CD4-positive, alpha-beta T cell treated with Interleukin-6 for 4 hours (primary cell): Measurements from ENCODE around the gene ADGRV1.
"Not testable (repeated sequence)": the region's sequence is repeated elsewhere in the genome, so short reads cannot be mapped to it uniquely, and the experiment has no call there.

ENCODE experiments used
- DNase-seq: peaks from one replicate; pipeline ENCODE4 v3.0.0-alpha.2; 2020; ENCODE audit warnings: mixed read lengths

The ADGRV1 gene

GRCh38 chr5:90915393-90915792 is 356.8 kb downstream of the ADGRV1 start:
- DNase-seq, result no peak

- no peak for DNase-seq
Measured at GRCh38 chr5:90916947-90917800, 358.6 kb downstream of the ADGRV1 start.

- no peak for DNase-seq
Measured at GRCh38 chr5:90917928-90918668, 359.5 kb downstream of the ADGRV1 start.

GRCh38 chr5:90921418-90921973 is 362.9 kb downstream of the ADGRV1 start:
- DNase-seq, result no peak

- not testable (repeated sequence) for DNase-seq
Measured at GRCh38 chr5:90924222-90924621, 365.6 kb downstream of the ADGRV1 start.

GRCh38 chr5:90929013-90929839 is 370.6 kb downstream of the ADGRV1 start:
- not testable (repeated sequence) for DNase-seq

- DNase-seq, result no peak
Measured at GRCh38 chr5:90930062-90930461, 371.5 kb downstream of the ADGRV1 start.

- DNase-seq, result no peak
Measured at GRCh38 chr5:90930756-90931431, 372.3 kb downstream of the ADGRV1 start.

GRCh38 chr5:90932052-90932699 is 373.6 kb downstream of the ADGRV1 start:
- peak; percentile 29 for DNase-seq

- DNase-seq, result no peak
Measured at GRCh38 chr5:90933298-90933697, 374.7 kb downstream of the ADGRV1 start.

- DNase-seq, result no peak
Measured at GRCh38 chr5:90934091-90934719, 375.6 kb downstream of the ADGRV1 start.

GRCh38 chr5:90934738-90935137 is 376.1 kb downstream of the ADGRV1 start:
- no peak for DNase-seq

GRCh38 chr5:90939211-90939610 is 380.6 kb downstream of the ADGRV1 start:
- no peak for DNase-seq

- DNase-seq, result no peak
Measured at GRCh38 chr5:90940227-90940995, 381.8 kb downstream of the ADGRV1 start.

GRCh38 chr5:90941002-90941720 is 382.6 kb downstream of the ADGRV1 start:
- no peak for DNase-seq

- no peak for DNase-seq
Measured at GRCh38 chr5:90944116-90944515, 385.5 kb downstream of the ADGRV1 start.

- DNase-seq, result no peak
Measured at GRCh38 chr5:90947667-90948066, 389.1 kb downstream of the ADGRV1 start.

GRCh38 chr5:90948969-90949368 is 390.4 kb downstream of the ADGRV1 start:
- DNase-seq, result no peak

GRCh38 chr5:90949469-90950358 is 391.1 kb downstream of the ADGRV1 start:
- DNase-seq, result no peak
